H1 (cell line): ENCODE results near the gene TIGD2.

ENCODE experiments used
- EP300 ChIP-seq, 2 experiments: IDR thresholded peaks; 1 replicate in 1 of 2; 2 replicates in 1 of 2; pipeline ENCODE4 v1.6.1; 2011 to 2012; ENCODE audit warnings: low read depth in 2 of 2, low read length in 2 of 2, mild to moderate bottlenecking in 2 of 2, borderline replicate concordance in 1 of 2, inconsistent platforms in 1 of 2, moderate library complexity in 1 of 2
- EZH2 ChIP-seq: fragments of 200-600 bp; sonication (generic); IDR thresholded peaks from 2 replicates; pipeline ENCODE4 v1.7.1; 2012; ENCODE audit warnings: low read depth, mild to moderate bottlenecking, moderate library complexity, low read length, inconsistent platforms; ENCODE audit not compliant: severe bottlenecking
- MAFK ChIP-seq: IDR thresholded peaks from 2 replicates; pipeline ENCODE4 v1.6.1; 2012; ENCODE audit warnings: low read depth, mild to moderate bottlenecking, improper control_type of control experiment, low read length
- POLR2A ChIP-seq, 2 experiments: IDR thresholded peaks; 1 replicate in 1 of 2; 2 replicates in 1 of 2; pipeline ENCODE4 v1.6.1; 2011; ENCODE audit warnings: low read depth in 2 of 2, low read length in 2 of 2, mild to moderate bottlenecking in 2 of 2; ENCODE audit errors: control extremely low read depth in 1 of 2
- ZNF274 ChIP-seq: IDR thresholded peaks from 2 replicates; pipeline ENCODE4 v1.7.0; 2012; ENCODE audit warnings: low read length, borderline replicate concordance; ENCODE audit errors: extremely low read depth
- TF ChIP-seq, protein P1 (sequence below), 3 experiments: IDR thresholded peaks; 1 replicate in 2 of 3; 2 replicates in 1 of 3; pipeline versions ENCODE4 v1.5.1 to v1.6.1; 2011; ENCODE audit warnings: low read length in 3 of 3, mild to moderate bottlenecking in 3 of 3, inconsistent platforms in 2 of 3, low read depth in 1 of 3, moderate library complexity in 1 of 3; ENCODE audit not compliant: insufficient read depth in 1 of 3; ENCODE audit errors: control extremely low read depth in 1 of 3

GRCh38 chr4:89101256-89102161 is 9.8 kb upstream of the TIGD2 start:
- TF ChIP-seq EP300 (IDR thresholded peaks at IDR 0.05; ENCODE audit: borderline replicate concordance in 1 of 2, low read depth in 2 of 2, low read length in 2 of 2) (no peak), POLR2A (IDR thresholded peaks at IDR 0.05; ENCODE audit: control extremely low read depth in 1 of 2, low read depth in 2 of 2, low read length in 2 of 2) (no peak), ZNF274 (no peak), MAFK (no peak), EZH2 (no peak)
- TF ChIP-seq, protein P1, sequence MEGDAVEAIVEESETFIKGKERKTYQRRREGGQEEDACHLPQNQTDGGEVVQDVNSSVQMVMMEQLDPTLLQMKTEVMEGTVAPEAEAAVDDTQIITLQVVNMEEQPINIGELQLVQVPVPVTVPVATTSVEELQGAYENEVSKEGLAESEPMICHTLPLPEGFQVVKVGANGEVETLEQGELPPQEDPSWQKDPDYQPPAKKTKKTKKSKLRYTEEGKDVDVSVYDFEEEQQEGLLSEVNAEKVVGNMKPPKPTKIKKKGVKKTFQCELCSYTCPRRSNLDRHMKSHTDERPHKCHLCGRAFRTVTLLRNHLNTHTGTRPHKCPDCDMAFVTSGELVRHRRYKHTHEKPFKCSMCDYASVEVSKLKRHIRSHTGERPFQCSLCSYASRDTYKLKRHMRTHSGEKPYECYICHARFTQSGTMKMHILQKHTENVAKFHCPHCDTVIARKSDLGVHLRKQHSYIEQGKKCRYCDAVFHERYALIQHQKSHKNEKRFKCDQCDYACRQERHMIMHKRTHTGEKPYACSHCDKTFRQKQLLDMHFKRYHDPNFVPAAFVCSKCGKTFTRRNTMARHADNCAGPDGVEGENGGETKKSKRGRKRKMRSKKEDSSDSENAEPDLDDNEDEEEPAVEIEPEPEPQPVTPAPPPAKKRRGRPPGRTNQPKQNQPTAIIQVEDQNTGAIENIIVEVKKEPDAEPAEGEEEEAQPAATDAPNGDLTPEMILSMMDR (IDR thresholded peaks at IDR 0.05; ENCODE audit: control extremely low read depth in 1 of 3, insufficient read depth in 1 of 3, low read depth in 1 of 3, low read length in 3 of 3) = no peak
